ENCODE measurements around the gene LRRC37B. TPM values are rescaled to one million over a fixed set of nuclear protein-coding genes. Genes with fewer than 3 reads are reported as not detected.
"Not testable (repeated sequence)": the region's sequence is repeated elsewhere in the genome, so short reads cannot be mapped to it uniquely, and the experiment has no call there.

The LRRC37B gene
- total RNA-seq, 2 experiments from 2014 or later, result 15.5 to 17.3 TPM

DNA sequence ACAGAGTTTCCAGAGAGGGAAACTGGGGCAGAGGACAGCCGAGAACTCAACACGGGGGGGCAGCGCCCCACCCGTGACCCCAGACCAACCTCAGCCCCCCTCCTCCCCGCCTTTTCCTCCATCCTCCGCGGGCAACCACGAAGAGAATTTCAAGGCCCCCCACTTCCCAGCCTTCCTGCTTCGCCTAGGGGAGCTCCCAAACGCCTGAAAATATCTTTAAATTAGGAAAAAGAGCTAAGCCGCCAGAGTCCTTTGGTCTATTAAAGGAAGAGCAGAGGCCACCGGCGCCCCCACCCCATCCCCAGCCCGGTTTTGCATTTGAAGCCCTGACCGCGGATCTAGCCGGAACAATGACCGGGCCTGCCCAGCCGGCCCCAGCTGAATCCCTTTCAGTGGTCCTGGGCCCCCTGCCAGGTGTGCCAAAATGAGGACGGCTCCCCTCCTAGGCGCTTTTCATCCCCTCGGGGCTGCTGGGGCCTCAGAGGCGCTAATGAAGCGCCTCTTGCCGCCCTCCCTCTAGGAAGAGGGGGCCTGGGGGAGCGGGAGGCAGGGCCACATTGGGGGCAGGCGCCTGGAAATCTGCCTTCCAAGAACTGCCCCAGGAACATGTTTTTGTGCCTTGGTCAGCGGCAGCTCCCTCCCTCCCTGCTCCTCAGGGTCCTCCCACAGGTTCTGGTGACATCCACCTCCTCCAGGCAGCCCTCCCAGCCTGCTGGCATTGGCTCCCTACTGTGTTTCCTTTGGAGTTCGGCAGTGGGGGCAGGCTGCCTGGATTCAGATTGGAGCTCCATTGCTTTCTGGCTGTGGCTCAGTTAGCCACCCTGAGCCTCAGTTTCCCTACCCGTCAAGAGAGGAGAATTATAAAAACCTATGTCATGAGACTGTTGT lies 78.0 kb downstream of the LRRC37B start:
- H3K27me3 Mint-ChIP-seq; CTCF ChIA-PET; intact Hi-C loops (cut with micrococcal nuclease); H3K4me3 Mint-ChIP-seq; POLR2A ChIA-PET; DNase-seq; H3K36me3 Mint-ChIP-seq (ENCODE audit: low read depth); H3K9me3 Mint-ChIP-seq; ATAC-seq; H3K27ac Mint-ChIP-seq; H3K4me1 Mint-ChIP-seq (ENCODE audit: low read depth): not testable (repeated sequence)

DNA sequence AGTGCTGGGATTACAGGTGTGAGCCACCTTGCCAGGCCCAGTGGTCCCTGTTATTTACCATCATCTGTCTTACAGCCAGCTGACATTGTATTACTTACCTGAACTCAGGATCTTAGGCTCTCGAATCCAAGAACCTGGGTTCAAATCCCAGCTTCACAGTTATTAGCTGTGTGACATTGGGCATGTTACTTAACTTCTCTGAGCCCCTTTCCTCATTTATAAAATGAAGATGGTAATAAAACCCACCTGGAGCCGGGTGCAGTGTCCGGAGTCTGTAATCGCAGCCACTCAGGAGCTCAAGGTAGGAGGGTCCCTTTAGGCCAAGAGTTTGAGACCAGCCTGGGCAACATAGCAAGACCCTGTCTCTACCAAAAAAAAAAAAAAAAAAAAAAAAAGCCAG lies 79.7 kb downstream of the LRRC37B start:
- H3K9me3 Mint-ChIP-seq; H3K36me3 Mint-ChIP-seq (ENCODE audit: low read depth); DNase-seq; CTCF ChIA-PET; POLR2A ChIA-PET; H3K27ac Mint-ChIP-seq; intact Hi-C loops (cut with micrococcal nuclease); H3K4me3 Mint-ChIP-seq; H3K27me3 Mint-ChIP-seq; ATAC-seq; H3K4me1 Mint-ChIP-seq (ENCODE audit: low read depth): not testable (repeated sequence)

DNA sequence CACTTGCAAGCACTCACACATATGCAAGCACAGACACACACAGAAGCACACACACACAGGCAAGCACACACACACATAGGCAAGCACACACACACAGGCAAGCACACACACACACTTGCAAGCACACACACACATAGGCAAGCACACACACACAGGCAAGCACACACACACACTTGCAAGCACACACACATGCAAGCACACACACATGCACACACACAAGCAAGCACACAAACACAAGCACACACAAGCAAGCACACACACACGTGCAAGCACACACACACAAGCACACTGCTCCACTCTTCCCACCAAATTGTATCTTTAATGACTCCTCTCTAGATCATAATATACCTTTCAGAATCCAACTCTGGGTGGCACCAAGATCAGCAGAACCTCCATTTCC lies 84.9 kb downstream of the LRRC37B start:
- DNase-seq; intact Hi-C loops (cut with micrococcal nuclease): not testable (repeated sequence)

DNA sequence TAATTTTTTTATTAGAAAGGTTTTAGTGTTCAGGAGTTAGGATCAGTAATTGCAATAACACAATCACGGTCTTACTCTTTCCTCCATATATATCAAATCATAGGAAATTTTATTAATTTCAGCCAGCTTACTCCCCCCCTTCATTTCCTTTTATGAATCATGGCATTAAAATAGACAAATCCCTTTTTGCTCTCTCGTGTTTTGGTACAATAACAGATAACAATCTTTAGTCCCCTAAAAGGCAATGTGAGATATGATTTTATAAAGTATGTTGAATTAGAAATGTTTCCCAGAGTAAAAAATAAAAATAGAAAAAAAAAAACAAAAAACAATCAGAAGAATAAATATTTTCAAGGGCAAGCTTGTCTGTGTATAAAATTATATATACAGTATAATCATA lies 92.5 kb downstream of the LRRC37B start:
- ChIA-PET POLR2A (no interaction called here), CTCF (interaction anchor here (1.1 to 1.4 kb wide), 2 partner anchors 38 to 40 kb away, joined by 3 to 4 read pairs; no protein-coding TSS in a partner anchor)
- TF ChIP-seq CTCF (IDR thresholded peaks at IDR 0.05), result no peak
- Mint-ChIP-seq H3K4me3 (no peak overlapping the region), H3K27ac (no peak overlapping the region), H3K36me3 (ENCODE audit: low read depth) (no peaks in the 10 kb centered on the region), H3K4me1 (ENCODE audit: low read depth) (peaks cover 16% of the 10 kb centered on the region), H3K9me3 (no peaks in the 10 kb centered on the region), H3K27me3 (no peaks in the 10 kb centered on the region)
- no peak for DNase-seq
- intact Hi-C loops (cut with micrococcal nuclease), result no loop called here
- ATAC-seq, result no peak

More for the DNA sequence above, 84.9 kb downstream of the LRRC37B start:
- POLR2A ChIA-PET; CTCF ChIA-PET; H3K27me3 Mint-ChIP-seq; H3K4me3 Mint-ChIP-seq; H3K27ac Mint-ChIP-seq; ATAC-seq; H3K9me3 Mint-ChIP-seq; H3K36me3 Mint-ChIP-seq (ENCODE audit: low read depth); H3K4me1 Mint-ChIP-seq (ENCODE audit: low read depth): not testable (repeated sequence)

GRCh38 chr17:32100323-32100722 lies 93.1 kb downstream of the LRRC37B start:
- H3K27me3 Mint-ChIP-seq; H3K9me3 Mint-ChIP-seq; H3K36me3 Mint-ChIP-seq (ENCODE audit: low read depth); H3K27ac Mint-ChIP-seq; DNase-seq; POLR2A ChIA-PET; intact Hi-C loops (cut with micrococcal nuclease); ATAC-seq; H3K4me3 Mint-ChIP-seq: not testable (repeated sequence)
- H3K4me1 Mint-ChIP-seq (ENCODE audit: low read depth), result peaks cover 17% of the 10 kb centered on the region
- CTCF ChIA-PET, result interaction anchor here (1.1 to 1.4 kb wide), 2 partner anchors 38 to 39 kb away, joined by 3 to 4 read pairs; no protein-coding TSS in a partner anchor

DNA sequence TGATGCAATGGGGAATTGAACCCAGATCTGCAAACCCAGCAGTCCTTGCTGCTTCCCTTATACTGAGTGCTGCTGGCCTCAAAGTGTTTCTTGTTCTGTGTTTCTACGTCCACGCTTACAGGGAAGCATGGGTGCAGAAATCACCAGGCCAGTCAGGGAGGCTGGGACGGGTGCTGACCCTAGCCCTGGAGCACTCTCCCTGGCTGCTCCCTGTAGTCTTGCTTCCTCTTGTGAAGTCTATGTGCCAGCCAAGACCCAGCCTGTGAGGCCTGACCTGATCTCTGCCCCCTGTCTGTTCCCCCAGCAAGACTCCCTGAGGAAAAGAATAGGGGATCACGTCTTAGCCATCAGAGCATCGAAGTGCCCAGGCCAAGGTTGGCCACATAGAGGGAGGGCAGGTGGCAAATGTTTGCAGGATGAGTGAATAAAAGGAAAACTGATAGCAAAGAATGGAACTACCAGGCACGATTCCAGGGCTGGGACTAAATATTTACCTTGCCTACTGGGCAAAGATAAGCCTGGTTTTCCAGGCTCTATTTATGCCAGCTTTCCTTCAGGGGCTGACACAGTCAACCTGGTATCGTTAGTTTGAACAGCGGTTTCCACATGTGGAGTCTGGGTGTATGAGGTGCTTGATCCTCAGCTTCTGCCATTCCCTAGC lies 93.9 kb downstream of the LRRC37B start:
- intact Hi-C loops (cut with micrococcal nuclease), result no loop called here
- no peak overlapping the region for H3K4me3 Mint-ChIP-seq
- TF ChIP-seq CTCF (IDR thresholded peaks at IDR 0.05), result no peak
- ChIA-PET CTCF (interaction anchor here (1.4 kb wide), 1 partner anchor 37 kb away, joined by 4 read pairs; no protein-coding TSS in a partner anchor), POLR2A (no interaction called here)
- H3K36me3 Mint-ChIP-seq (ENCODE audit: low read depth), result no peaks in the 10 kb centered on the region
- H3K27ac Mint-ChIP-seq, result no peak overlapping the region
- no peak for DNase-seq
- H3K4me1 Mint-ChIP-seq (ENCODE audit: low read depth), result peaks cover 19% of the 10 kb centered on the region
- H3K27me3 Mint-ChIP-seq, result no peaks in the 10 kb centered on the region
- no peak for ATAC-seq
- H3K9me3 Mint-ChIP-seq, result no peaks in the 10 kb centered on the region

- ATAC-seq (no peak), DNase-seq (no peak)
- no peaks in the 10 kb centered on the region for H3K9me3 Mint-ChIP-seq
- H3K4me1 Mint-ChIP-seq (ENCODE audit: low read depth), result peaks cover 24% of the 10 kb centered on the region
- H3K27me3 Mint-ChIP-seq, result no peaks in the 10 kb centered on the region
- no peak overlapping the region for H3K27ac Mint-ChIP-seq
- no peak overlapping the region for H3K4me3 Mint-ChIP-seq
- CTCF ChIA-PET, result no interaction called here
- no peaks in the 10 kb centered on the region for H3K36me3 Mint-ChIP-seq (ENCODE audit: low read depth)
- no peak for TF ChIP-seq CTCF (IDR thresholded peaks at IDR 0.05)
- POLR2A ChIA-PET, result no interaction called here
- intact Hi-C loops (cut with micrococcal nuclease), result no loop called here
Observed at GRCh38 chr17:32102172-32102571, 95.0 kb downstream of the LRRC37B start.

Data from activated CD8-positive, alpha-beta T cell treated with anti-CD3 and anti-CD28 coated beads for 36 hours (primary cell).